Measurements from ENCODE around the gene RPL10A. TPM values are rescaled to one million over a fixed set of nuclear protein-coding genes. Genes with fewer than 3 reads are reported as not detected.

Gene RPL10A
- total RNA-seq, 4 donors from 2014 or later: 952 to 1,436 (median 1,121) TPM

DNA sequence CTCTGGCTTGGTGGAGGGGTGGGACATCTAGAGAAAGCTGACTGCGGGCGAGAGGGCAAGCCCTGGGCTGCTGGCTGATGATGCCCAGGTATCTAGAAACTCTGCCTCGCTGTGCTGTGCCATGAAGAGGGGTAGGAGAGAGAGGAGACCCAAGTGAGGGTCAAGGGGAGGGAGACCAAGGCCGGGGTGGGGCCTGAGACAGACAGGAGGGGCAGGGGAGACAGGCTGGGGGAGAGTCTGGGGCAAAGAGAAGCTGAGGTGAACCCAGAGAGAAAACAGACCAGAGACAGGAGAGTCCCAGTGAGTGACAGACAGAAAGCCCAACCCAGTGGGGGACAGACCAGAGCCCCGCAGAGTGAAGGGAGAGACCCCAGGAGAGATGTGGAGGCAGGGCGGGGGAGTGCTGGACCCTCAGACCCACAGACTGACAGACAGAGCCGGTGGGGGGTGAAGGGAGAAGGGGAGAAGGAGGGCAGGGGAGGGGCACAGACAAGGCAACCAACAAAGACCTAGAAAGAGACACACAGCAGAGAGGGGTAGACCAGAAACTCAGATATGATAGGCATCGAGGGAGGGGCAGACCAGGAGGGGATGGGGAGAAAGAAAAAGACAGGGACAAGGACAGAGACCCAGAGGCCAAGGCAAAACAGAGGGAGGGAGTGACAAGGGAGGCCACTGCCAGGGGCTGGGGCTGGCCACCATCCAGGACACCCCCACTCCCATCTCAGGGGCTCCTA lies 22.8 kb downstream of the RPL10A start:
- Histone ChIP-seq H3K9me3 (no peaks in the 10 kb centered on the region), H3K4me3 (no peak overlapping the region), H3K27me3 (no peaks in the 10 kb centered on the region), H3K27ac (peak overlapping the region; percentile 34 to 87 (median 70)), H3K4me1 (peaks cover 0 to 87% (median 28%) of the 10 kb centered on the region in 4 donors), H3K36me3 (no peaks in the 10 kb centered on the region)
- TF ChIP-seq, protein P1, sequence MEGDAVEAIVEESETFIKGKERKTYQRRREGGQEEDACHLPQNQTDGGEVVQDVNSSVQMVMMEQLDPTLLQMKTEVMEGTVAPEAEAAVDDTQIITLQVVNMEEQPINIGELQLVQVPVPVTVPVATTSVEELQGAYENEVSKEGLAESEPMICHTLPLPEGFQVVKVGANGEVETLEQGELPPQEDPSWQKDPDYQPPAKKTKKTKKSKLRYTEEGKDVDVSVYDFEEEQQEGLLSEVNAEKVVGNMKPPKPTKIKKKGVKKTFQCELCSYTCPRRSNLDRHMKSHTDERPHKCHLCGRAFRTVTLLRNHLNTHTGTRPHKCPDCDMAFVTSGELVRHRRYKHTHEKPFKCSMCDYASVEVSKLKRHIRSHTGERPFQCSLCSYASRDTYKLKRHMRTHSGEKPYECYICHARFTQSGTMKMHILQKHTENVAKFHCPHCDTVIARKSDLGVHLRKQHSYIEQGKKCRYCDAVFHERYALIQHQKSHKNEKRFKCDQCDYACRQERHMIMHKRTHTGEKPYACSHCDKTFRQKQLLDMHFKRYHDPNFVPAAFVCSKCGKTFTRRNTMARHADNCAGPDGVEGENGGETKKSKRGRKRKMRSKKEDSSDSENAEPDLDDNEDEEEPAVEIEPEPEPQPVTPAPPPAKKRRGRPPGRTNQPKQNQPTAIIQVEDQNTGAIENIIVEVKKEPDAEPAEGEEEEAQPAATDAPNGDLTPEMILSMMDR (IDR thresholded peaks at IDR 0.05): no peak
- TF ChIP-seq POLR2A (IDR thresholded peaks at IDR 0.05) (no peak), EP300 (IDR thresholded peaks at IDR 0.05) (no peak)
- 52 to 66% methylated on average over 8 of the region's 8 CpGs for WGBS, 2 donors
- no peak for DNase-seq (ENCODE audit: low spot score in 2 of 2)

DNA sequence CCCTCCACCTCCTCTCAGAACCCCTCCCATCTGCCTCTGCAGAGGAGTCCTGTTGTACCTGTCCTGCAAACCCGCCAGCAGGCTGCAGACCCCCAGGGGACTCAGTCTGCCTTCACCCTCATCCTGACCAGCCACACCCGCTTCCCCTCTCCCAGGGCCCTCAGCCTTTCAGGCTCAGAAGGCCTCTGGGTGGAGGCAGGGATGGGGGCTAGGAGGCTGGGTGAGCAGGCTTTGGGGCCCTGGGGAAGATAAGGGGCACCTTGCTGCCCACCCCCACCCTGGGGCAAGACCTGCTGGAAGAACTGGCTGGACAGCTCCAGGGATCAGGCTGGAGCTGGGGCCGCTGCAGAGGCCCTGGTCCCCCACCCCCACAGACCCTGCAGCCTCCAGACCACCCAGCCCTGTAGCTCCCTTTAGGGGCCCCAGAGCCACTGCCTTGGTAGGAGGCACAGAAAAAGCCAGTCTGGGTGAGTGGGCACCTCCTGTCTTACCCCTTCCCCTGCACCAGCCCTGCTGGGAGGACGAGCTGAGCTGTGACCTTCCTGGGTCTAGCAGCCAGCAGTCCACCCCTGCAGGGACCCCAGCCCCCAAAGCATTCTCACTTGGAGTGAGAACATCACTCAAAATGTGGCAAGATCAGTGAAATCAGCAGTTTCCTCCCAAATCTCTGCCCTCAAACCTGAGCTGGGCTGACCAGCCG lies 23.5 kb downstream of the RPL10A start:
- H3K36me3 ChIP-seq: no peaks in the 10 kb centered on the region
- H3K27ac ChIP-seq: peak overlapping the region in 3 of 4 donors; percentile 34 to 87 (median 77)
- TF ChIP-seq, protein P1 (IDR thresholded peaks at IDR 0.05): no peak
- TF ChIP-seq POLR2A (IDR thresholded peaks at IDR 0.05) (no peak), EP300 (IDR thresholded peaks at IDR 0.05) (no peak)
- H3K9me3 ChIP-seq: no peaks in the 10 kb centered on the region
- WGBS, 2 donors: 61 to 65% methylated on average over 4 of the region's 5 CpGs
- no peak overlapping the region for H3K4me3 ChIP-seq
- no peaks in the 10 kb centered on the region for H3K27me3 ChIP-seq
- no peak for DNase-seq (ENCODE audit: low spot score in 2 of 2)
- H3K4me1 ChIP-seq: peaks cover 0 to 86% (median 24%) of the 10 kb centered on the region in 4 donors

DNA sequence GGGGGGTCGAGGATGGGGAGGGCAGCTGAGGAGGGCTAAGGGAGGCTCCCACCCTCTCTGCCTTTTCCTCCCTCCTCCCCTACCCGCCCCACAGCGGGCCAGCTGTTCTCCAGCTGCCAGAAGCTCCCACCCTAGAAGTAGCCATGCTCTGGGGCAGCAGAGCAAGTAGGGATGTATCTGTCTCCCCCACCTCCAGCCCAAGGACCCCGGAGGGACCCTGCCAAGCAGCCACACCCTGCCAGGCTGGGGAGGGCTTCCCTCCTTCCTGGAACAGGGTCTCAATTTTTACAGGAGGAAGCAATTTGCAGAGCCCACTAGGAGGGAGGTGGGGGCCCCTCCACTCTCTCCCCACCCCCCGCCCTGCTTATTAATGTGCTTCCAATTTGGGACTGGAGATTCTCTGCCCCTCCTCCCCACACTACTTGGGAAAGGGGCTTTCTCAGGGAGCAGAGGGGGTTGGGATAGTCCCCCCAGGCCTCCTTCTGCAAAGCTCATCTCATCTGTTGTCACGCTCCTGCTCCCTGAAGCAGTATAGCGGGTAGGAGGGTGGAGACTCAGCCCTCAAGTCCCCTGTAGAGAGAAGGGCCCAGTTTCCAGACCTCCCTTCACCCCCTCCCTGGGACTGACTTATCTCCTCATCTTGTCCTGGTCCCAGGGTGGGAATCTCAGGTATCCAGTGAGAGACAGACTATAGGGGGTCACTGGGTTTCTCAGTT lies 24.2 kb downstream of the RPL10A start:
- Histone ChIP-seq H3K4me3 (no peak overlapping the region), H3K9me3 (no peaks in the 10 kb centered on the region), H3K27me3 (no peaks in the 10 kb centered on the region), H3K27ac (peak overlapping the region in 3 of 4 donors; percentile 34 to 87 (median 77)), H3K36me3 (no peaks in the 10 kb centered on the region), H3K4me1 (peaks cover 0 to 81% (median 24%) of the 10 kb centered on the region in 4 donors)
- TF ChIP-seq POLR2A (IDR thresholded peaks at IDR 0.05) (no peak), EP300 (IDR thresholded peaks at IDR 0.05) (no peak)
- TF ChIP-seq, protein P1 (IDR thresholded peaks at IDR 0.05): no peak
- no peak for DNase-seq (ENCODE audit: low spot score in 2 of 2)
- 47 to 53% methylated on average over 7 of the region's 7 CpGs for WGBS, 2 donors

DNA sequence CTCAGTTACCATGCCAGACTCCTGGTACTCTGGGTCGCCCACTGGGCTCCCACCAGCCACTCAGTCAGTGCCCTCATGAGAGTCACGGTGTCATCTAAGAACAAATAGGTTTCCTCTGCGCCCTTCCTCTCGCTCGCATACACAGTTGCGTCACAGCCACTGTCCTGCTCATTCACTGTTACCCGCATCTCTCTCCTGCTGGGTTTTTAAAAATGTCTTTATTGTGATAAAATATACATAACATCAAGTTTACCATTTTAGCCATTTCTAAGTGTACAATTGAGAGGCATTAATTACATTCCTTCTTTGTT lies 24.7 kb downstream of the RPL10A start:
- Histone ChIP-seq H3K36me3 (no peaks in the 10 kb centered on the region), H3K9me3 (no peaks in the 10 kb centered on the region), H3K27ac (peak overlapping the region in 2 of 4 donors; percentile 77 to 87), H3K27me3 (no peaks in the 10 kb centered on the region), H3K4me1 (peaks cover 0 to 81% (median 29%) of the 10 kb centered on the region in 4 donors), H3K4me3 (no peak overlapping the region)
- TF ChIP-seq, protein P1 (IDR thresholded peaks at IDR 0.05): no peak
- TF ChIP-seq POLR2A (IDR thresholded peaks at IDR 0.05) (no peak), EP300 (IDR thresholded peaks at IDR 0.05) (no peak)
- WGBS, 2 donors: 83 to 87% methylated on average over 7 of the region's 7 CpGs
- no peak for DNase-seq (ENCODE audit: low spot score in 2 of 2)

All from tibial nerve (tissue), 4 donors.